ENCODE measurements around the gene KRTAP10-3. TPM values are rescaled to one million over a fixed set of nuclear protein-coding genes. Genes with fewer than 3 reads are reported as not detected.
"Not testable (repeated sequence)": the region's sequence is repeated elsewhere in the genome, so short reads cannot be mapped to it uniquely, and the experiment has no call there.

Gene KRTAP10-3
- total RNA-seq, 1 donor from 2014 or later = not detected

GRCh38 chr21:44590897-44591800 lies 32.6 kb upstream of the KRTAP10-3 start:
- DNase-seq (ENCODE audit: low spot score); intact Hi-C loops (cut with DNase I); ATAC-seq: not testable (repeated sequence)

- DNase-seq (ENCODE audit: low spot score) = no peak
- ATAC-seq = no peak
- intact Hi-C loops (cut with DNase I) = no loop called here
Observed at GRCh38 chr21:44590311-44590721, 31.7 kb upstream of the KRTAP10-3 start.

GRCh38 chr21:44589586-44590305 lies 31.2 kb upstream of the KRTAP10-3 start:
- intact Hi-C loops (cut with DNase I) = no loop called here
- DNase-seq (ENCODE audit: low spot score) = no peak
- ATAC-seq = no peak

- no peak for DNase-seq (ENCODE audit: low spot score)
- intact Hi-C loops (cut with DNase I) = no loop called here
- ATAC-seq = no peak
Observed at GRCh38 chr21:44589094-44589493, 30.5 kb upstream of the KRTAP10-3 start.

- intact Hi-C loops (cut with DNase I) = no loop called here
- DNase-seq (ENCODE audit: low spot score) (no peak), ATAC-seq (no peak)
Observed at GRCh38 chr21:44585892-44586291, 27.3 kb upstream of the KRTAP10-3 start.

GRCh38 chr21:44583800-44584147 lies 25.2 kb upstream of the KRTAP10-3 start:
- intact Hi-C loops (cut with DNase I) = no loop called here
- ATAC-seq = no peak
- no peak for DNase-seq (ENCODE audit: low spot score)

- intact Hi-C loops (cut with DNase I) = no loop called here
- ATAC-seq = no peak
- DNase-seq (ENCODE audit: low spot score) = no peak
Observed at GRCh38 chr21:44583089-44583799, 24.6 kb upstream of the KRTAP10-3 start.

GRCh38 chr21:44582055-44582454 lies 23.5 kb upstream of the KRTAP10-3 start:
- intact Hi-C loops (cut with DNase I) = no loop called here
- ATAC-seq = no peak
- no peak for DNase-seq (ENCODE audit: low spot score)

- no peak for ATAC-seq
- DNase-seq (ENCODE audit: low spot score) = no peak
- intact Hi-C loops (cut with DNase I) = no loop called here
Observed at GRCh38 chr21:44581158-44581557, 22.6 kb upstream of the KRTAP10-3 start.

- DNase-seq (ENCODE audit: low spot score); ATAC-seq; intact Hi-C loops (cut with DNase I): not testable (repeated sequence)
Observed at GRCh38 chr21:44580231-44580821, 21.7 kb upstream of the KRTAP10-3 start, which contains the start of gene KRTAP10-5. Gene KRTAP10-5 (minus strand): TSS chr21:44580604. CDS start chr21:44580578, 26 bp downstream.

GRCh38 chr21:44579833-44580144 lies 21.2 kb upstream of the KRTAP10-3 start:
- intact Hi-C loops (cut with DNase I) = no loop called here
- ATAC-seq (no peak), DNase-seq (ENCODE audit: low spot score) (no peak)

GRCh38 chr21:44579056-44579832 lies 20.6 kb upstream of the KRTAP10-3 start:
- intact Hi-C loops (cut with DNase I) = no loop called here
- no peak for DNase-seq (ENCODE audit: low spot score)

GRCh38 chr21:44578371-44579055 lies 19.9 kb upstream of the KRTAP10-3 start:
- ATAC-seq = no peak
- intact Hi-C loops (cut with DNase I) = no loop called here
- DNase-seq (ENCODE audit: low spot score) = no peak

More at GRCh38 chr21:44579056-44579832, 20.6 kb upstream of the KRTAP10-3 start:
- no peak for ATAC-seq

GRCh38 chr21:44576025-44576420 lies 17.4 kb upstream of the KRTAP10-3 start:
- ATAC-seq (no peak), DNase-seq (ENCODE audit: low spot score) (no peak)

GRCh38 chr21:44575307-44576024 lies 16.9 kb upstream of the KRTAP10-3 start:
- no peak for DNase-seq (ENCODE audit: low spot score)
- intact Hi-C loops (cut with DNase I) = no loop called here

More at GRCh38 chr21:44576025-44576420, 17.4 kb upstream of the KRTAP10-3 start:
- intact Hi-C loops (cut with DNase I) = no loop called here

GRCh38 chr21:44574457-44575306 lies 16.1 kb upstream of the KRTAP10-3 start:
- intact Hi-C loops (cut with DNase I) = no loop called here
- DNase-seq (ENCODE audit: low spot score) (no peak), ATAC-seq (no peak)

More at GRCh38 chr21:44575307-44576024, 16.9 kb upstream of the KRTAP10-3 start:
- ATAC-seq = no peak
